HEK293T (cell line): ENCODE data around the gene SP140L.

Experiments
- ARNT ChIP-seq: fragments of 450-650 bp; IDR thresholded peaks from 2 replicates; pipeline ENCODE4 v1.6.1; 2017; ENCODE audit warnings: mild to moderate bottlenecking
- FOXK2 ChIP-seq: fragments of 450-650 bp; IDR thresholded peaks from 2 replicates; pipeline ENCODE4 v1.6.1; 2016; ENCODE audit warnings: mild to moderate bottlenecking
- SP1 ChIP-seq: fragments of 450-650 bp; IDR thresholded peaks from 2 replicates; pipeline ENCODE4 v1.6.1; 2017
- SUZ12 ChIP-seq: fragments of 450-650 bp; IDR thresholded peaks from 2 replicates; pipeline ENCODE4 v1.6.1; 2016; ENCODE audit warnings: mild to moderate bottlenecking
- TARDBP ChIP-seq: fragments of 450-650 bp; IDR thresholded peaks from 2 replicates; pipeline ENCODE4 v1.6.1; 2016
- ZNF384 ChIP-seq: fragments of 450-650 bp; IDR thresholded peaks from 2 replicates; pipeline ENCODE4 v1.6.1; 2016

DNA sequence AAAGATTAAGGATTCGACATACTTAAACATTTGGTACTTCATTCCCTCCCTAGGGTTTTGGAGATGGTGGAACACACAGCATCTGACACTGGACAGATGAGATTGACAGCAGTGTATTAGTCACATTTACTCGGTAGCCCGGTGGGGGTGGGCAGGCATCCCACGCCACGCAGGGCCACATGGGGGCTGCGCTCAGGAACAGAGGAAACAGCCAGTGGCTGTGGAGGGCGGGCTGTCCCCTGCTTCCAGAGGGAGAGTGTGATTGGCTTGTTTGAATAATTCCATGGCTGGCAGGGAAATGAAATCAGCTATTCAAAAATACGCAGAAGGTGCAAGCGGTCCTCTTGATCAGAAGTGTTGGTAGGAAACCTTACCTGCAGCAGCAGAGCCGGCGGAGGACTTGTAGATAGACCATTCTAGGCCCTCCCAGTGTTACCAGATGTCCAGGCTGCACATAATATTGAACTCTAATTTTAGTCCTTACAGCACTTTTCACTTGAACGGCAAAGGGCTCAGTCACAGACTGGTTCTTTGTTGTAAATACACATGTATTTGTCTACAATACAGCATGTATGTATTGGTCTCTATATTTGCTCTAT lies 18.5 kb upstream of the SP140L start:
- TF ChIP-seq TARDBP (no peak), ARNT (no peak), SP1 (no peak), SUZ12 (no peak), ZNF384 (no peak), FOXK2 (no peak)
